Right lobe of liver (tissue), 4 donors: Measurements from ENCODE around the gene NUDT5.

Experiments used
- CTCF ChIP-seq, 4 donors: fragments of 200-600 bp in 3 of 4; fragments of 450-650 bp in 1 of 4; IDR thresholded peaks; one replicate each; pipeline versions ENCODE4 v1.5.1 to v1.8.0; 2016 to 2022; ENCODE audit warnings: antibody characterized with exemption in 4 of 4, mild to moderate bottlenecking in 2 of 4
- POLR2A ChIP-seq: fragments of 450-650 bp; IDR thresholded peaks from one replicate; pipeline ENCODE4 v1.6.1; 2017; ENCODE audit warnings: antibody characterized with exemption, mild to moderate bottlenecking
- donor health status: DM: no; HTN: no; CAD: no.
- donor health status: DM: no; HTN: no; CAD: no.
- donor health status: DM: no; HTN: yes; CAD: no.

- TF ChIP-seq CTCF (IDR thresholded peaks at IDR 0.05) (no peak), POLR2A (no peak)
These were observed 74.0 kb downstream of the NUDT5 start for GRCh38 chr10:12121673-12122072.
